Uterus (tissue), 4 donors: Measurements from ENCODE around the gene PAFAH2. TPM values are rescaled to one million over a fixed set of nuclear protein-coding genes. Genes with fewer than 3 reads are reported as not detected.

ENCODE experiments used
- DNase-seq, 2 donors: peaks; one replicate each; pipeline ENCODE4 v3.0.0-alpha.2; 2019 to 2020
- H3K27ac ChIP-seq, 2 donors: fragments of 200-600 bp; sonication (generic); 1 replicate in 1 of 2; 2 replicates in 1 of 2; pipeline ENCODE4 v1.5.1; 2016 to 2018
- H3K27me3 ChIP-seq, 2 donors: fragments of 200-600 bp; sonication (generic); one replicate each; pipeline ENCODE4 v1.5.1; 2018 to 2019; ENCODE audit warnings: control low read depth in 1 of 2
- H3K36me3 ChIP-seq, 2 donors: fragments of 200-600 bp; sonication (generic); one replicate each; pipeline ENCODE4 v1.5.1; 2019; ENCODE audit warnings: control low read depth in 1 of 2
- H3K4me1 ChIP-seq, 2 donors: fragments of 200-600 bp; sonication (generic); one replicate each; pipeline ENCODE4 v1.5.1; 2018 to 2019; ENCODE audit warnings: control low read depth in 1 of 2
- H3K4me3 ChIP-seq, 2 donors: fragments of 200-600 bp; sonication (generic); 1 replicate in 1 of 2; 2 replicates in 1 of 2; pipeline ENCODE4 v1.5.1; 2018 to 2019; ENCODE audit warnings: mild to moderate bottlenecking in 1 of 2
- H3K9me3 ChIP-seq, 2 donors: fragments of 200-600 bp; sonication (generic); one replicate each; pipeline ENCODE4 v1.5.1; 2019; ENCODE audit warnings: control low read depth in 1 of 2
- POLR2A ChIP-seq, 2 donors: fragments of 450-650 bp; IDR thresholded peaks; one replicate each; pipeline ENCODE4 v1.6.1; 2016; ENCODE audit warnings: antibody characterized with exemption in 2 of 2, mild to moderate bottlenecking in 1 of 2, moderate library complexity in 1 of 2
- intact Hi-C: fragments of 100-400 bp; cut with DNase I; formaldehyde crosslinking; loops from one replicate; pipeline ENCODE4 v1.15.1; 2023; ENCODE audit warnings: low total_unique reads
- total RNA-seq, 4 donors: library from RNA; depleted of rRNA in 3 of 4; stranded (reverse); fragments of >200 nt in 3 of 4; gene quantifications; one replicate each; pipeline versions ENCODE4 v1.1.0 to v1.2.4, GENCODE V29; 2014 to 2023
- TF ChIP-seq, protein P1 (sequence below), 4 experiments: fragments of 200-600 bp in 2 of 4; fragments of 450-650 bp in 2 of 4; sonication (generic) in 2 of 4; IDR thresholded peaks; one replicate each; pipeline ENCODE4 v1.5.1; 2016 to 2019; ENCODE audit warnings: antibody characterized with exemption in 4 of 4, mild to moderate bottlenecking in 2 of 4, moderate library complexity in 1 of 4
- donor health status: DM: yes; HTN: yes; CAD: no.

Gene PAFAH2
- total RNA-seq, 4 donors from 2014 or later = 6.2 to 12.3 (median 9.2) TPM

DNA sequence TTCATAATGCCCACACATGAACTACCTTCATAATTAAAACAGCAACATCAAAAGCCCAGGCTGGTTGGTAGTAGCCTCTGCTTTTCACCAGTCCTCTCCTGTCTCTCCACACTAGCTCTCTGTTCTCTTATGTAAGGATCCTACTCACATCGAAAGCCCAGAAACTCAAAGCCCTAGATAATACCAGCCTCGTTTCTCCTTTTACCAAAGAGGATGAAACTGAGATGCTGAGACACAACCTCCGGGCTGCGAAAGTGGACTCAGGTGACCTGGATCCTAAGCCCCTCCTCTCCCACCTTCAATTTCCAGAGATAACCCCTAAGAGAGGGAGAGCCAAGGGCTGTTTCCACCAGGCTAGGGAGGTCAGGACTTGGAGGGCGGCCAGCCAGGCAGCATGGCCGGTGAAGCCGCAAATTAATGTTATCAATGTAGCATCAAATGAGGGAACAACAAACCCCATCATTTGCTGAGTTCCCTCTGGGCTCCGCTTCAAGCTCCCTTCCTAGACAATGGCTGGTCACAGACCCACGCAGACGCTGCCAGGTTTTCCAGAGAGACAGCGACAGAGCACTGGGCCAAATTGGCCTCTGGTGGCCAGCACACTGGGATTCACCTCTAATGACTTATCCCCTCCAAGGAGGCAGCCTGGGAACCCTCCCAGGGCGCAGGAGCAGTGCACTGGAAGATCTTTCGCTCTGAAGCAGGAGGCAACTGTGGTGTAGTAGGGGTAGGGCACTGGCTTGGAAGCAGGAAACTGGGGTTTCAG, 70.9 kb downstream of the PAFAH2 start:
- Histone ChIP-seq H3K4me1 (peaks cover 0 to 4% of the 10 kb centered on the region in 2 donors), H3K9me3 (no peaks in the 10 kb centered on the region), H3K36me3 (no peaks in the 10 kb centered on the region), H3K27me3 (no peaks in the 10 kb centered on the region), H3K4me3 (no peak overlapping the region), H3K27ac (no peak overlapping the region)
- intact Hi-C loops = no loop called here
- DNase-seq = no peak
- TF ChIP-seq, protein P1, sequence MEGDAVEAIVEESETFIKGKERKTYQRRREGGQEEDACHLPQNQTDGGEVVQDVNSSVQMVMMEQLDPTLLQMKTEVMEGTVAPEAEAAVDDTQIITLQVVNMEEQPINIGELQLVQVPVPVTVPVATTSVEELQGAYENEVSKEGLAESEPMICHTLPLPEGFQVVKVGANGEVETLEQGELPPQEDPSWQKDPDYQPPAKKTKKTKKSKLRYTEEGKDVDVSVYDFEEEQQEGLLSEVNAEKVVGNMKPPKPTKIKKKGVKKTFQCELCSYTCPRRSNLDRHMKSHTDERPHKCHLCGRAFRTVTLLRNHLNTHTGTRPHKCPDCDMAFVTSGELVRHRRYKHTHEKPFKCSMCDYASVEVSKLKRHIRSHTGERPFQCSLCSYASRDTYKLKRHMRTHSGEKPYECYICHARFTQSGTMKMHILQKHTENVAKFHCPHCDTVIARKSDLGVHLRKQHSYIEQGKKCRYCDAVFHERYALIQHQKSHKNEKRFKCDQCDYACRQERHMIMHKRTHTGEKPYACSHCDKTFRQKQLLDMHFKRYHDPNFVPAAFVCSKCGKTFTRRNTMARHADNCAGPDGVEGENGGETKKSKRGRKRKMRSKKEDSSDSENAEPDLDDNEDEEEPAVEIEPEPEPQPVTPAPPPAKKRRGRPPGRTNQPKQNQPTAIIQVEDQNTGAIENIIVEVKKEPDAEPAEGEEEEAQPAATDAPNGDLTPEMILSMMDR (IDR thresholded peaks at IDR 0.05) = no peak
- TF ChIP-seq POLR2A (IDR thresholded peaks at IDR 0.05) = no peak

DNA sequence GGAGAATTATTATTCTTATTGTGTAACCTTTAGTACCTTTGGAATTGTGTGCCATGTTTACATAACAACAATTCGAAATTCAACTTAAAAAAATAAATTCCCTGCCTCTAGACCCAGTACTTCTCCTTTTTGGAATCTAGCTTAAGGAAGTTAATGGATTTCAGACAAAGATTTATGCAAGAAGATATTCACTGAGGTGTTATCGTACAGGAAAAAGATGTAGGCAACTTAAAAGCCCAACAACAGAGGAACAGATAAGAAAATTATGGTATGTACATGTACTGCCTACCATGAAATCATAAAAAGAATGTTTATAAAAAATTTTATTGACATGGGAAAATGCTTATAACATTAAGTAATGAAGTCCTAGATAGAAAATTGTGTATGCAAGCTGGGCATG, 73.4 kb downstream of the PAFAH2 start:
- DNase-seq = no peak
- intact Hi-C loops = no loop called here
- TF ChIP-seq, protein P1 (IDR thresholded peaks at IDR 0.05) = no peak
- no peak for TF ChIP-seq POLR2A (IDR thresholded peaks at IDR 0.05)
- H3K36me3 ChIP-seq = no peaks in the 10 kb centered on the region
- H3K9me3 ChIP-seq = no peaks in the 10 kb centered on the region
- H3K27me3 ChIP-seq = no peaks in the 10 kb centered on the region
- no peak overlapping the region for H3K27ac ChIP-seq
- H3K4me1 ChIP-seq = peaks cover 0 to 4% of the 10 kb centered on the region in 2 donors
- no peak overlapping the region for H3K4me3 ChIP-seq

DNA sequence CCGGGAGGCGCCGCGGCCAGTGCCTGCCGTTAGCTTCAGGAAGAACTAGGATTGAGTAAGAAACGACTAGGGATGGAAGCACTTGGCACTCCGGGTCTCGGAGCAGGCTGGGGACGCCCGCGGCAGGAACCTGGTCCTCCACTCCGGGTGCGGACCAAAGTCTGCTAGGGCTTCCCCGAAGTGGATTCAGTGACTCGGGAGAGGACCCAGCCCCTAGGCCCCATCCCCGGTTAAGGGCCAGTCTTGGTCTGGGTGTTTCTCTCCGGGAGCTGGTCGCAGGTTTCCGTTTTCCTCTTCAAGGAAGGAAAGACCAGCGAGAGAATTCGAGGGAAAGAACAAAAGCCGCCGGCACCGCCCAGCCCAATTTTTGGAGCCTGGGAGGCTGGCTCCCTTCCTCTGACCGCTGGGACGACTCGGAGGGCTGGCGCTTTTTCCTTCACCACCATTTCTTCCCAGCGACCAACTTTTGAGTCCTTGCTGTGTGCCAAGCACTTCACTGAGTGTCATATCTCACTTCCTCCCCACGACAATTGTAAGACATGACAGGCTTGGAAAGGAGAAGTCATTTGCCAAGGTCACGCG, 74.8 kb downstream of the PAFAH2 start:
- H3K9me3 ChIP-seq = no peaks in the 10 kb centered on the region
- intact Hi-C loops = no loop called here
- H3K27ac ChIP-seq = peak overlapping the region; percentile 81 to 84
- no peaks in the 10 kb centered on the region for H3K36me3 ChIP-seq
- no peak for TF ChIP-seq POLR2A (IDR thresholded peaks at IDR 0.05)
- TF ChIP-seq, protein P1 (IDR thresholded peaks at IDR 0.05) = no peak
- H3K4me3 ChIP-seq = peak overlapping the region; percentile 39 to 45
- peak; percentile 25 to 38 for DNase-seq
- no peaks in the 10 kb centered on the region for H3K27me3 ChIP-seq
- peaks cover 0 to 4% of the 10 kb centered on the region in 2 donors for H3K4me1 ChIP-seq

DNA sequence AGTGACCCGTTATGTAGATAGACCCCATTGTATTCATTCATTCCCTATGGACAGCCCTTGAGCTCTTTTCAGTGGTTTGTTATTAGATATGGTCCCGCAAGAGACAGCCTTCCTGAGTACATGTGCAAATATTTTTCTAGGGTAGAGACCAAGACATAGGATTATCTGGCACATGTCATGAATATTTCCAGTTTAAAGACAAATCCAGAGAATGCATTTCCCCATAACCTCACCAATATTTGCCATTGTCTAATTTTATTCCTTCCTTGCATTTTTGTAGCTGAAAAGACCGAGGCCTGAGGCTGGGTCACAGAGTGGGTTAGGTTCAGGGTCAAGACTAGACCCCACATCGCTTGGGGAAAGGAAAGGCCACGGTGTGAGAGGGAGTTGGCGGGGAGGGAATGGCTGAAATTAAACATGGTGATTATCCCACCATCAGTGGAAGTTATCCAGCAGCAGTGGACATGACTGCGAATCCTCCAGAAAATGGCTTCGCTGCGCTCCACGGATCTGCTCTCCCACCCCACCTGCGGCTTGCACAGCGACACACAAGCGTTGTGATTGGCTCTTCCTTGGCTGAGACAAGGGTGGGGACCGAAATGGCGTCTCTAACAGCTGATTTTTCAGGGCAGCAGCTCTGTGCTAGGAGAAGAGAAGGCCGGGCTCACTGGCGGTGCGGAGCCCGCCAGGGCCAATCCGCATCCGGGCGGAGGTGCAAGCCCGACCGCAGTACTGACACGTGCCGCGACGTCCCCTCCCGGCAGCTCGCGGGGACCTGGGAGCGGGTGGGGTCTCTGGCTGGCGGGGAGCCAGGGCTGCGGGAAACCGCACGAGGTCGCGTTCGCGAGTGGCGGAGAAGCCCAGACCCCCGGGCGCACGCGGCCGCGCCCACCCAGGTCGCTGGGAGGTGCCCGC, 75.5 kb downstream of the PAFAH2 start:
- DNase-seq = peak; percentile 31 to 43
- peaks cover 0 to 4% of the 10 kb centered on the region in 2 donors for H3K4me1 ChIP-seq
- H3K4me3 ChIP-seq = peak overlapping the region; percentile 39 to 45
- no peaks in the 10 kb centered on the region for H3K27me3 ChIP-seq
- TF ChIP-seq, protein P1 (IDR thresholded peaks at IDR 0.05) = no peak
- no peak for TF ChIP-seq POLR2A (IDR thresholded peaks at IDR 0.05)
- H3K27ac ChIP-seq = peak overlapping the region; percentile 81 to 84
- no peaks in the 10 kb centered on the region for H3K9me3 ChIP-seq
- intact Hi-C loops = no loop called here
- H3K36me3 ChIP-seq = no peaks in the 10 kb centered on the region
